GM19023 (cell line): ENCODE data around the gene IKZF2.

Experiments used
- ATAC-seq: cut with Tn5 transposase; IDR thresholded peaks from one replicate; pipeline ENCODE4 v1.9.1; 2021; ENCODE audit warnings: mild to moderate bottlenecking, moderate library complexity; ENCODE audit not compliant: unreplicated experiment

The IKZF2 gene

DNA sequence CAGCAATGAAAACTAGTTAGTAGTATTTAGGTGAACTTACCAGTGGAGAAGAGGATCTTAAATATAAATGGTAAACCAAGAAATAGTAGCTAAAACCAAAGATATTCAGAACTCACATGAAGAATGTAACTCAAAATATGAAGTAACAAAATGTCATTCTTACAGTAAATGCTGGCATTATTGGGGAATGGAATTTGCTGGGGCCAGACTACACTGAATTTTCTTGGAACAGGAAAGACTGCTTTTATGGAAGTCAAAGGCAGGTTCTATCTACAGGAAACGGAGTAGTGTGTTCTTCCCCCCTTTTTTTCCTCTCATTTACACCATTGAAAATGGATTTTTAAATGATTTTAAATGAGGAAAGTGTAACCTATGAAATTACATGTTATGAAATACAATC, 188.7 kb downstream of the IKZF2 start:
- no peak for ATAC-seq

DNA sequence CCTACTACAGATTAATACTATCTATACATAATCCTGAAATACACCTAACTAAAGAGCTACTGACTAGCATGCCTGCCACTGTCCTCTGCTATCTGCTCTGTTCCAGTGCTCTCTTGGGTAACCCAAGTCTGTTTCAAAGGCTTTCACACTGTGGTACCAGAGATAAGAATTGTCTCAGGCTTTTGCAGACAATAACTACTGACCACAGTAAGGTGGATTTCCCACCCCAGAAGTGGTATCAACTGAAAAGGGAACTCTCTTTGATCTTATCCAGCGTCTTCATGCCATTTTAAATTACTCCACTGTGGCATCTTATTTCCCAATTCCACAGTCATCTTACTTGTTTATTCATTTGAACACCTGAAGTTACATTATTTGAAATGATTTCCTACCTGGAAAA, 190.2 kb downstream of the IKZF2 start:
- ATAC-seq: no peak

DNA sequence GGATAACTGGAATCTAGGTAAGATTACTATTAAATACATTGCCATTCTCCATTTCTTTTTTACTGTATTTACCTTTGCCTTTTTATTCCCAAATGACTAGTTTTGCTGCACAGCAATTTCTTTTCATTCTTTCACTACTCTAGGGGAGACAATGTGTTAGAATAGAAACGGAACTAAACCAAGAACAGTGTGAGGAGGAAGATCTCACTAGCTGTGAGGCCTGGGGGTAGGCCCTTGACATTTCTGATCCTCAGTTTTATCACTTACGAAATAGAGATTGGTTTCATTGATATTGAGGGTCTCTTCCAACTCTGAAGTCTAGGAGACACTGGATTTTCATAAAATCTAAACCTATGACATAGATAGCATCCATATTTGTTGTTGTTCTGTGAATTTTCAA, 191.1 kb downstream of the IKZF2 start:
- ATAC-seq: no peak

DNA sequence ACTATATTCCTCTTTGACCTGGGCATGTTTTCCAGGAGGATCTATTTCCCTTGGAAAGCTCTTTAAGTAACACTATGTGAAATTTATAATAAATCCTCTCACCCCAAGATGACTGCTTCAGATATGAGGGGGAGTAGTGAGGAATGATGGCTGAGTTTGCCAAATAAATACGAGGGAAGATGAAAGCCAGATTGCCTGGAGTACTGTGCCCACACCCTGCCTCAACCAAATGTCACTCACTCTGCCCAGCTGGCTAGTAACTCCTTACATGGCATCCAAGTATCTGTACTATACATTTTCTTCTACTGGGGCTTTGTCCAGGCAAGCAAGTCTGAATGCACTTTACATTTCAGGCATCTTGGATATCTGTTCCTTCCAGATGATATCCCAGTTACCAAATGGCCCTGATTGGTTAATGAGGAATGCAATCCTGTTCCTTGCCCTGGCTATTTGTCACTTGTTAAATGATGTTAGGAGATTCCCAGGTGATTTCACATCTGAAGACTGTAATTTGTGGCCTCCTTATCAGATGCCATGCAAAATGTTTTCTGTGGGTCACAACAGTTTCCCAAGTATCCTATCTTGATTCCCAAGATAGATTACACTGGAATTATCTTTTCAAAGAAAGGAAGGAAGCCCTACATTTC, 191.8 kb downstream of the IKZF2 start:
- no peak for ATAC-seq

DNA sequence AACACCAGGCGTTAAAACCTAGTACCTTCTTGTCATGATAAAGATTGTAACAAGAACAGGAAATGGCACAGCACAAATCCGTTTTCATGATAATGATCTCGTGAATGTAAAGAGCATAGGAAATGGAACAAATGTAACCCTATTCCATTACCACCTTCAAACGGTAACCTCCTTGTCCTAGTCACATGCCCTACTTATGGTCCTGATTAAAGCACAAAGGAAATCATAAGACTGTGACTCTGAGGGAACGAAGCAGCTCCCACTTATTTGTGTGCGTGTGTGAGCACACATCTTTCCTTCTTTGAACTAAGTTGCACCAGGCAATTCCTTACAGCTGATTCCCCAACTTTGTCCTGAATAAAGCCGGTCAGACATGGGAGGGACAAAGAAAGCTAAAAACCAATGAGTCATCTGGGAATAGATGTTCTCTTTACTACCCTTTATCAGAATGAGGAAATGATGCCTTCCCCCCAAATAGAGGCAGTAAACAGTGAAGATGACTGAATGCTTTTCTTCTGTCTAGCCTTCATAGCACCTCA, 192.6 kb downstream of the IKZF2 start:
- no peak for ATAC-seq

DNA sequence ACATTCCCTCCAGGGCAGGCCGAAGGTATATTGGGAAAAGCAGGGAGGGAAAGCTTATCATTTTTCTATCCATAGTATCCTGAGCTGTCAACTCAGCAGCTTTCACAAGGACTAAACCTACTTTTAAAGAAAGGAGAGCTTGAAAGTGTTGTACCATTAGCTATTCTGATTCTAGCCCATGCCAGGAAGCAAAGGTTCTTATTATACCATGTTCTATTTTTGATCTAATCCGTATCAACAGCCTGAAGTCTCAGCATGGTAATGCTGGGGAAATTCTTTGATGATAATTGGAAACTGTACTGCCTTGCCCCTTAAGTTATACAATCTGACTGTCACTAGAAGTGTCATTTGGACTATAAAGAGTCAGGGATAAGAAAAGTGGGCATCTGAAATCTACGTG, 193.3 kb downstream of the IKZF2 start:
- no peak for ATAC-seq

DNA sequence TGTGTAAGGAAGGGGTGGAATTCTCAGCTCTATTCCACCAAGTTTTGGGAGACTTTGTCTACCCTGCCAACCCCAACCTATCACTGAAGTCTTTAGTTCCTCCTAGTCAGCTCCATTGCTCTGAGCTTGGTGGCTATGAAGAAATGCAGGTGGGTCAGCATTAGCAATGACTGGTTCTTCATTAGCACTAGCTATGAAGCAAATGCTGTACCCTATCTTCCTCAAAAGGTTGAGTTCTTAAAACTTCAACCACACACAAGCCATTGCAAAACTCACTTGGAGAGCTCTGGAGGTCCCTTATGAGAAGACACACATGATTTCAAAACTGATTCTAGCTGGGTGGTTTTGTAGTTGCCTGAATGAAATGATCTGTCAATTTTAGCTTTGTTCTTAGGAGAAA, 193.8 kb downstream of the IKZF2 start:
- no peak for ATAC-seq

DNA sequence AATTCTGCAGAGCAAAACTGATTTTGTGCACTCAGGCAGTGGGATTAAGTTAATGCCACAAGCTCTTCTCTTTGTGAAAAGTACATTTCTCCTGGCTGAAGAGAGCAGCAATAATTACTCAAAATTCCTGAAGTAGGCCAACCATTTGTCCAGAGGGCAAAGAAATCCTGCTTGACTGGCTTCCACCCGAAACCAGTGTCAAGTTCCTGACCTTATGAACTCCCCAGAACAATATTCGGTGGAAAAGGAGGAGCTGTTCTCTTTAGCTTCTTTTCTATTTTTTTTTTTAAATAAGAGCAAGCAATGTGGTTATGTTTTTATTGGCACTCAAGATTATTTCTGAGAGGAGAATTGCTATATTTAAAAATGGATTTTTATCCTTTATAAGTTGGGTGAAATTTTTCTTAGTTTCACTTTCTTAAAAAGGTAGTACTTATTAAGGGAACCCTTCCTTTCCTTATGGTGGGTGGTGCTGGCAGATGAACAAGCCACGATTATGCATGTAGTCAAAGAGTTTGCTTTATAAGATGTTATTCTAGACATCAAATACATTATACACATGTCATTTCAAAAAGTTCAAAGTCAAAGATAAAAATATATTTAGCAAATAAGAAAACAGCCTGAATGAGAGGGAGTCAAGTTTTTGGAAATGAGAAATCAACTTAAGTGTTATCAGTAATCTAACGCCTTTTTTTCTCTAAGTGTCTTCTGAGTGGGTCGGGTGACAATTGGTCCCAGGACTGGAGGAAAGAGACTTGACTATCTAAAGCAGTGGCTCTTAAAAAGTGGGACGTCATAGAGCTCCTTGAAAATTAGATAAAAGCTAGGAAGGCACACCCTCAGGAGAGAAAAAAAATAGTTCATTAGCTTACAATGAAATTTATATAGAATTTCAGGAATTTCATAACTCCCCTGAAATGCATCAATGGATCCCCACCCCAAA, 194.5 kb downstream of the IKZF2 start:
- no peak for ATAC-seq

DNA sequence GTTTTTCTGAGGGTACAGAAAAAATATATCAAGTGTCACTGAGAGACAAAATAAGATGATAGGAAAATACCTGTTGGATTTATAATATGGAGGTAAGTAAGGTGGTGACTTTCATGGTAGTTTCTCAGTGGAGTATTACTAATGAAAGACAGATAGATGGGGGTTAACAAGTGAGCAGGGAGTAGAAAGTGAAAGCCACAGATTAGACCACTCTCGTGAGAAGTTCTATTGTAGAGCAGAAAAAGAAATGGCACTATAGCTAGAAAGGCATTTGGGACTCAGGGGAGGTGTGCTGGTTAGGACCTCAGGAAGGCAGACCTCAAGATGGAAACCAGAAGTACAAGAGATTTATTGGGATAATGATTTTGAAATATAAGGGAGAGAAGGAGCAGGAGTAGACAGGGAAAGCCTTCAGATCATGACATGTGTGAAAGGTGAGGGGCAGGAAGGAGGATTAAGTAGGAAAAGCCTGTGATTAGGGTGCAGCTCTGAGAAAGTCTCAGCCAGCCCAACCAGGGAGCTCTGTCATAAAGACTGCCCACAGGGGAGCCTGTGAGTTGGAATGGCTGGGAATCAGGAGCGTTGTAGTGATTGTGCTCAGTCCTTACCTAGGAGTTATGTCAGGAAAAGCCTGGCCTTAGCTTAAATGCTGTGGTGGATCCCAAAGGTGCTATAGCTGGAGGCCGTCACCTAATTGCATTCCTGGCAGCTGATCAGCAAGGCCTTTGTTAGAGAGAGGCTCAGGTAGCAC, 198.1 kb downstream of the IKZF2 start:
- peak; percentile 84 for ATAC-seq

DNA sequence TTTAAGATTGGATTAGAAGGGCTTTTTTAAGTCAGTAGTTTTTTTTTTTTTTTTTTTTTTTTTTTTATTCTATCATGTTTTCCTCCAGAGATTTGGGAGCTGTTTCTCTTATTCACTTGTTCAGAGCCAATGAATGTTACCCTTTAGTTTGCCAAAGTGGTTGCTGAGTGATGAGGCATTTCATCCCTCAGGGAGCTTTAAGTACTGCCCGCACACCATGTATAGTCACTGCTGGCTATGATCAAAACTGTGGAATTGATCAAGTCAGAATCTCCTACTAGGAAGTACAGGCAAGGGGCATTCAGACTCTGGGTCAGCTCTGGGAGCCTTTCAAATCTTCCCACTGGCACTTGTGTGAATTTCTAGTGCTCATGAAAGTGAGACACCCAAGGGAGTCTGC, 201.6 kb downstream of the IKZF2 start:
- no peak for ATAC-seq
